ENCODE results near the gene UBE2J1.

DNA sequence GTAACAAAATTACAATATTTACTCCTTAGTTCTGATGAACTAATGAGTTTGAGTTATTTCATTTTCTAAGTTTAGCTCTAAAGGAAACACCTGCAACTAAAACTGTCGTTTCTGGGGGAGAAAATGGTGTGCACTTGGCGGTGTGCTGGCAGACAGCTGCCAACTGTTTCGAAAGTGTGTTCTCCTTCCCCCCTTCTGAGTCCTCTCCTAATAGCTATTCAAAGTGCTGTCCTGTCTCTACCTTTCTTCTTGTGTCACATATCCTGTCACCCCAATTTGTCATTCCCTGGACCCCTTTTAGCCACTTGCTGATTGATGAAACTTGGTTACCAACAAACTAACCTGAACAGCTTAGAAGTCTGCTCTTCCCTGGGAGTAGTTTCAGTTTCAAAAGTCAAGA, 4.9 kb upstream of the UBE2J1 start:
- TF ChIP-seq, protein P1, sequence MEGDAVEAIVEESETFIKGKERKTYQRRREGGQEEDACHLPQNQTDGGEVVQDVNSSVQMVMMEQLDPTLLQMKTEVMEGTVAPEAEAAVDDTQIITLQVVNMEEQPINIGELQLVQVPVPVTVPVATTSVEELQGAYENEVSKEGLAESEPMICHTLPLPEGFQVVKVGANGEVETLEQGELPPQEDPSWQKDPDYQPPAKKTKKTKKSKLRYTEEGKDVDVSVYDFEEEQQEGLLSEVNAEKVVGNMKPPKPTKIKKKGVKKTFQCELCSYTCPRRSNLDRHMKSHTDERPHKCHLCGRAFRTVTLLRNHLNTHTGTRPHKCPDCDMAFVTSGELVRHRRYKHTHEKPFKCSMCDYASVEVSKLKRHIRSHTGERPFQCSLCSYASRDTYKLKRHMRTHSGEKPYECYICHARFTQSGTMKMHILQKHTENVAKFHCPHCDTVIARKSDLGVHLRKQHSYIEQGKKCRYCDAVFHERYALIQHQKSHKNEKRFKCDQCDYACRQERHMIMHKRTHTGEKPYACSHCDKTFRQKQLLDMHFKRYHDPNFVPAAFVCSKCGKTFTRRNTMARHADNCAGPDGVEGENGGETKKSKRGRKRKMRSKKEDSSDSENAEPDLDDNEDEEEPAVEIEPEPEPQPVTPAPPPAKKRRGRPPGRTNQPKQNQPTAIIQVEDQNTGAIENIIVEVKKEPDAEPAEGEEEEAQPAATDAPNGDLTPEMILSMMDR (IDR thresholded peaks at IDR 0.05), result no peak
- TF ChIP-seq POLR2AphosphoS5 (IDR thresholded peaks at IDR 0.05) (no peak), POLR2A (IDR thresholded peaks at IDR 0.05) (no peak), EP300 (IDR thresholded peaks at IDR 0.05) (no peak)

Data from upper lobe of left lung (tissue), 4 donors.